HL-60 (cell line): ENCODE data around the gene KCNG3.

Experiments used
- DNase-seq, 2 experiments: peaks; one replicate each; pipeline ENCODE4 v3.0.0-alpha.2; 2010 to 2020; ENCODE audit warnings: low read depth in 1 of 2, low spot score in 1 of 2
- H3K27ac ChIP-seq: fragments of 250-450 bp; sonication (Bioruptor Pico); replicated peaks from 2 replicates; pipeline ENCODE4 v1.5.1; 2020; ENCODE audit warnings: mild to moderate bottlenecking, moderate library complexity
- H3K27me3 ChIP-seq: fragments of 250-450 bp; sonication (Bioruptor Pico); 2 replicates; pipeline ENCODE4 v1.5.1; 2021; ENCODE audit warnings: mild to moderate bottlenecking, moderate library complexity; ENCODE audit not compliant: insufficient read depth, poor library complexity, severe bottlenecking
- H3K4me3 ChIP-seq: replicated peaks from 2 replicates; pipeline ENCODE4 v1.5.1; 2011; ENCODE audit warnings: mild to moderate bottlenecking, control low read depth, low read length; ENCODE audit not compliant: insufficient read depth
- CTCF ChIP-seq: IDR thresholded peaks from one replicate; pipeline ENCODE4 v1.5.1; 2011; ENCODE audit warnings: low read length, control low read depth, inconsistent platforms; ENCODE audit not compliant: insufficient read depth
- GABPA ChIP-seq: IDR thresholded peaks from 2 replicates; pipeline ENCODE4 v1.6.1; 2012; ENCODE audit warnings: low read depth
- POLR2AphosphoS5 ChIP-seq: IDR thresholded peaks from 2 replicates; pipeline ENCODE4 v1.6.1; 2012; ENCODE audit warnings: low read depth
- SPI1 ChIP-seq: IDR thresholded peaks from 2 replicates; pipeline ENCODE4 v1.6.1; 2012; ENCODE audit warnings: low read depth, mild to moderate bottlenecking, borderline replicate concordance
- TF ChIP-seq, protein P1 (sequence below): IDR thresholded peaks from 2 replicates; pipeline ENCODE4 v1.6.1; 2012; ENCODE audit warnings: low read depth; ENCODE audit not compliant: insufficient replicate concordance

The KCNG3 gene

GRCh38 chr2:42456126-42456839, 37.5 kb downstream of the KCNG3 start:
- Histone ChIP-seq H3K27ac (no peak overlapping the region), H3K27me3 (no peaks in the 10 kb centered on the region), H3K4me3 (no peak overlapping the region)
- no peak for DNase-seq
- no peak for TF ChIP-seq SPI1
- no peak for TF ChIP-seq POLR2AphosphoS5
- TF ChIP-seq, protein P1, sequence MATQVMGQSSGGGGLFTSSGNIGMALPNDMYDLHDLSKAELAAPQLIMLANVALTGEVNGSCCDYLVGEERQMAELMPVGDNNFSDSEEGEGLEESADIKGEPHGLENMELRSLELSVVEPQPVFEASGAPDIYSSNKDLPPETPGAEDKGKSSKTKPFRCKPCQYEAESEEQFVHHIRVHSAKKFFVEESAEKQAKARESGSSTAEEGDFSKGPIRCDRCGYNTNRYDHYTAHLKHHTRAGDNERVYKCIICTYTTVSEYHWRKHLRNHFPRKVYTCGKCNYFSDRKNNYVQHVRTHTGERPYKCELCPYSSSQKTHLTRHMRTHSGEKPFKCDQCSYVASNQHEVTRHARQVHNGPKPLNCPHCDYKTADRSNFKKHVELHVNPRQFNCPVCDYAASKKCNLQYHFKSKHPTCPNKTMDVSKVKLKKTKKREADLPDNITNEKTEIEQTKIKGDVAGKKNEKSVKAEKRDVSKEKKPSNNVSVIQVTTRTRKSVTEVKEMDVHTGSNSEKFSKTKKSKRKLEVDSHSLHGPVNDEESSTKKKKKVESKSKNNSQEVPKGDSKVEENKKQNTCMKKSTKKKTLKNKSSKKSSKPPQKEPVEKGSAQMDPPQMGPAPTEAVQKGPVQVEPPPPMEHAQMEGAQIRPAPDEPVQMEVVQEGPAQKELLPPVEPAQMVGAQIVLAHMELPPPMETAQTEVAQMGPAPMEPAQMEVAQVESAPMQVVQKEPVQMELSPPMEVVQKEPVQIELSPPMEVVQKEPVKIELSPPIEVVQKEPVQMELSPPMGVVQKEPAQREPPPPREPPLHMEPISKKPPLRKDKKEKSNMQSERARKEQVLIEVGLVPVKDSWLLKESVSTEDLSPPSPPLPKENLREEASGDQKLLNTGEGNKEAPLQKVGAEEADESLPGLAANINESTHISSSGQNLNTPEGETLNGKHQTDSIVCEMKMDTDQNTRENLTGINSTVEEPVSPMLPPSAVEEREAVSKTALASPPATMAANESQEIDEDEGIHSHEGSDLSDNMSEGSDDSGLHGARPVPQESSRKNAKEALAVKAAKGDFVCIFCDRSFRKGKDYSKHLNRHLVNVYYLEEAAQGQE = no peak
- no peak for TF ChIP-seq CTCF
- no peak for TF ChIP-seq GABPA

- DNase-seq = no peak
- H3K4me3 ChIP-seq = no peak overlapping the region
- no peak overlapping the region for H3K27ac ChIP-seq
- no peaks in the 10 kb centered on the region for H3K27me3 ChIP-seq
- TF ChIP-seq, protein P1 = no peak
- TF ChIP-seq POLR2AphosphoS5 (no peak), GABPA (no peak), CTCF (no peak), SPI1 (no peak)
Observed at GRCh38 chr2:42452545-42452944, 41.2 kb downstream of the KCNG3 start.

- Histone ChIP-seq H3K4me3 (no peak overlapping the region), H3K27me3 (no peaks in the 10 kb centered on the region), H3K27ac (no peak overlapping the region)
- TF ChIP-seq CTCF (no peak), POLR2AphosphoS5 (no peak), SPI1 (no peak)
- TF ChIP-seq, protein P1 = no peak
- no peak for DNase-seq
Observed at GRCh38 chr2:42450136-42450535, 43.6 kb downstream of the KCNG3 start.
